OCI-LY3 (cell line): ENCODE measurements around the gene SCAMP3.
"Not testable (repeated sequence)": the region's sequence is repeated elsewhere in the genome, so short reads cannot be mapped to it uniquely, and the experiment has no call there.

Experiments used
- EZH2phosphoT487 ChIP-seq: fragments of 200-600 bp; shearing (Covaris generic); IDR thresholded peaks from 2 replicates; pipeline ENCODE4 v1.6.1; 2018; ENCODE audit warnings: antibody characterized with exemption, mixed run types, low read depth
- TF ChIP-seq, protein P1 (sequence below): fragments of 200-600, 300-600 bp; sonication (generic); IDR thresholded peaks from 2 replicates; pipeline ENCODE4 v1.5.1; 2014; ENCODE audit warnings: antibody characterized with exemption, low read length, low read depth

DNA sequence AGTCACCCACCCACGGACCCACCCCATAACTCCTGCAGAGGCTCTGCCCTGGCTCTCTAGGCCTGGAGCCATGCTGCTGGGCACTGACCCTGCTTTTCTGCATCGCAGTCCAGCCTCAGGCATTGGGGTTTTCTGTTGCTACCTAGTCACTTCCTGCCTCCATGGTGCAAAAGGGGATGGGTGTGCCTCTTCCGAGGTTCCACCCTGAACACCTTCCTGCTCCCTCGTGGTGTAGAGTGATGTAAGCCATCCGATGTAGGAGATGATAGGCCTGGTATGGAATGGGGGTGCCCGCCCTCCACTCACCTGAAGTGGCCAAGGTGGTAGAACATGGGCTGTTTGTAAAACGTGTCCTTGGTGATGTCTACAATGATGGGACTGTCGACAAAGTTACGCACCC, 26.8 kb downstream of the SCAMP3 start:
- TF ChIP-seq, protein P1, sequence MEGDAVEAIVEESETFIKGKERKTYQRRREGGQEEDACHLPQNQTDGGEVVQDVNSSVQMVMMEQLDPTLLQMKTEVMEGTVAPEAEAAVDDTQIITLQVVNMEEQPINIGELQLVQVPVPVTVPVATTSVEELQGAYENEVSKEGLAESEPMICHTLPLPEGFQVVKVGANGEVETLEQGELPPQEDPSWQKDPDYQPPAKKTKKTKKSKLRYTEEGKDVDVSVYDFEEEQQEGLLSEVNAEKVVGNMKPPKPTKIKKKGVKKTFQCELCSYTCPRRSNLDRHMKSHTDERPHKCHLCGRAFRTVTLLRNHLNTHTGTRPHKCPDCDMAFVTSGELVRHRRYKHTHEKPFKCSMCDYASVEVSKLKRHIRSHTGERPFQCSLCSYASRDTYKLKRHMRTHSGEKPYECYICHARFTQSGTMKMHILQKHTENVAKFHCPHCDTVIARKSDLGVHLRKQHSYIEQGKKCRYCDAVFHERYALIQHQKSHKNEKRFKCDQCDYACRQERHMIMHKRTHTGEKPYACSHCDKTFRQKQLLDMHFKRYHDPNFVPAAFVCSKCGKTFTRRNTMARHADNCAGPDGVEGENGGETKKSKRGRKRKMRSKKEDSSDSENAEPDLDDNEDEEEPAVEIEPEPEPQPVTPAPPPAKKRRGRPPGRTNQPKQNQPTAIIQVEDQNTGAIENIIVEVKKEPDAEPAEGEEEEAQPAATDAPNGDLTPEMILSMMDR = not testable (repeated sequence)
- not testable (repeated sequence) for TF ChIP-seq EZH2phosphoT487
